Measurements from ENCODE around the gene LZTS2.

LZTS2 gene

DNA sequence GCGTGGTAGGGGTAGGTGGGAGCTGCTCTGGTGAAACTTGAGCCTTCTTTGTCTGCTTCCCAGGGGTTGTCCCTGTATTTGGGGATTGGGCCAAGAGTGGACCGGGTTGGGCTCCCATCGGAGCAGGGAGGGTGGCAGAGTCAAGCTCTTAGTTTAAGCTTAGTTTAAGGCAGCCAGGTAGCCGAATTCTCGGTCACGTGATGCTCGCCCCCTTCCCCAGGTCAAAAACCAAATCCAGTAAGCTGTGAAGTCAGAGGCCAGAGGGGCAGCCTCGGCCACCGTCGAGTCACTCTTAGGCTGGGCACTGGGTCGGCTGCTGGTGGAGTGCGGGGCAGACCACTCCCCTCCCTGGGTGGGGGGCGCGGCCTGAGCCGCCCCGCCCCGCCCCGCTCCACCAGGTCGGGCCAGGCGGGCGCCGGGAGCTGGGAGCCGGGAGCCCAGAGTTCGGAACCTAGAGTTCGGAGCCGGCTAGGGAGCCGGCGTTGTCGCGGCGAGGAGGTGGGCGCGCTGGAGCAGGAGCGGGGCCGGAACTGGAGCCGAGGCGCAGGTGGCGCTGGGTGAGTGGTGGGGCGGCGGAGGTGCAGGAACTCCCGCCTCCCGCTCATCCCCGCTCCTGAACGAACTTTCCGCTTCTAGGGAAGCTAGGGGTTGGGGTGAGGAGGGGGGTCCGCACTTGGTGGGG, 2.8 kb upstream of the LZTS2 start (continued):
- TF ChIP-seq, protein P1, sequence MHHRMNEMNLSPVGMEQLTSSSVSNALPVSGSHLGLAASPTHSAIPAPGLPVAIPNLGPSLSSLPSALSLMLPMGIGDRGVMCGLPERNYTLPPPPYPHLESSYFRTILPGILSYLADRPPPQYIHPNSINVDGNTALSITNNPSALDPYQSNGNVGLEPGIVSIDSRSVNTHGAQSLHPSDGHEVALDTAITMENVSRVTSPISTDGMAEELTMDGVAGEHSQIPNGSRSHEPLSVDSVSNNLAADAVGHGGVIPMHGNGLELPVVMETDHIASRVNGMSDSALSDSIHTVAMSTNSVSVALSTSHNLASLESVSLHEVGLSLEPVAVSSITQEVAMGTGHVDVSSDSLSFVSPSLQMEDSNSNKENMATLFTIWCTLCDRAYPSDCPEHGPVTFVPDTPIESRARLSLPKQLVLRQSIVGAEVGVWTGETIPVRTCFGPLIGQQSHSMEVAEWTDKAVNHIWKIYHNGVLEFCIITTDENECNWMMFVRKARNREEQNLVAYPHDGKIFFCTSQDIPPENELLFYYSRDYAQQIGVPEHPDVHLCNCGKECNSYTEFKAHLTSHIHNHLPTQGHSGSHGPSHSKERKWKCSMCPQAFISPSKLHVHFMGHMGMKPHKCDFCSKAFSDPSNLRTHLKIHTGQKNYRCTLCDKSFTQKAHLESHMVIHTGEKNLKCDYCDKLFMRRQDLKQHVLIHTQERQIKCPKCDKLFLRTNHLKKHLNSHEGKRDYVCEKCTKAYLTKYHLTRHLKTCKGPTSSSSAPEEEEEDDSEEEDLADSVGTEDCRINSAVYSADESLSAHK (tag by site-specific recombination; IDR thresholded peaks at IDR 0.05), result no peak
- TF ChIP-seq ZNF394 (tag by site-specific recombination; IDR thresholded peaks at IDR 0.05; ENCODE audit: borderline replicate concordance) (no peak), EGR2 (tag by site-specific recombination; IDR thresholded peaks at IDR 0.05; ENCODE audit: low read depth) (no peak), ZNF341 (tag by site-specific recombination; IDR thresholded peaks at IDR 0.05; ENCODE audit: low read depth) (no peak), SP3 (tag by site-specific recombination; IDR thresholded peaks at IDR 0.05) (peak; percentile 66; the same call in 1 of the 2 replicates), ZNF670 (tag by site-specific recombination; IDR thresholded peaks at IDR 0.05; ENCODE audit: low read depth) (no peak), ZSCAN4 (tag by site-specific recombination; IDR thresholded peaks at IDR 0.05) (no peak), ZNF830 (tag by site-specific recombination; IDR thresholded peaks at IDR 0.05; ENCODE audit: low read depth) (no peak), ZFP3 (tag by site-specific recombination; IDR thresholded peaks at IDR 0.05; ENCODE audit: low read depth) (no peak), ZNF133 (tag by site-specific recombination; IDR thresholded peaks at IDR 0.05) (no peak), ZNF416 (tag by site-specific recombination; IDR thresholded peaks at IDR 0.05) (no peak), ZNF792 (tag by site-specific recombination; IDR thresholded peaks at IDR 0.05) (no peak), ZNF132 (tag by site-specific recombination; IDR thresholded peaks at IDR 0.05; ENCODE audit: borderline replicate concordance) (no peak), ZNF10 (tag by site-specific recombination; IDR thresholded peaks at IDR 0.05) (no peak), ZNF596 (tag by site-specific recombination; IDR thresholded peaks at IDR 0.05) (no peak), ZNF658 (tag by site-specific recombination; IDR thresholded peaks at IDR 0.05) (no peak), ZNF629 (tag by site-specific recombination; IDR thresholded peaks at IDR 0.05) (no peak), ZNF548 (tag by site-specific recombination; IDR thresholded peaks at IDR 0.05) (no peak), MEIS1 (CRISPR knock-in tag; IDR thresholded peaks at IDR 0.05; ENCODE audit: borderline replicate concordance) (no peak), ZBTB7A (tag by site-specific recombination; IDR thresholded peaks at IDR 0.05; ENCODE audit: low read depth) (peak; percentile 36; the same call in 1 of the 2 replicates), ZNF391 (tag by site-specific recombination; IDR thresholded peaks at IDR 0.05; ENCODE audit: borderline replicate concordance, low read depth) (no peak), ZNF621 (tag by site-specific recombination; IDR thresholded peaks at IDR 0.05) (no peak), ZNF274 (IDR thresholded peaks at IDR 0.05; ENCODE audit: low read length) (no peak), ZNF274 (tag by site-specific recombination; IDR thresholded peaks at IDR 0.05; ENCODE audit: borderline replicate concordance) (no peak), ZNF350 (tag by site-specific recombination; IDR thresholded peaks at IDR 0.05) (no peak), BCL6B (tag by site-specific recombination; IDR thresholded peaks at IDR 0.05) (no peak)
- TF ChIP-seq, protein P2, sequence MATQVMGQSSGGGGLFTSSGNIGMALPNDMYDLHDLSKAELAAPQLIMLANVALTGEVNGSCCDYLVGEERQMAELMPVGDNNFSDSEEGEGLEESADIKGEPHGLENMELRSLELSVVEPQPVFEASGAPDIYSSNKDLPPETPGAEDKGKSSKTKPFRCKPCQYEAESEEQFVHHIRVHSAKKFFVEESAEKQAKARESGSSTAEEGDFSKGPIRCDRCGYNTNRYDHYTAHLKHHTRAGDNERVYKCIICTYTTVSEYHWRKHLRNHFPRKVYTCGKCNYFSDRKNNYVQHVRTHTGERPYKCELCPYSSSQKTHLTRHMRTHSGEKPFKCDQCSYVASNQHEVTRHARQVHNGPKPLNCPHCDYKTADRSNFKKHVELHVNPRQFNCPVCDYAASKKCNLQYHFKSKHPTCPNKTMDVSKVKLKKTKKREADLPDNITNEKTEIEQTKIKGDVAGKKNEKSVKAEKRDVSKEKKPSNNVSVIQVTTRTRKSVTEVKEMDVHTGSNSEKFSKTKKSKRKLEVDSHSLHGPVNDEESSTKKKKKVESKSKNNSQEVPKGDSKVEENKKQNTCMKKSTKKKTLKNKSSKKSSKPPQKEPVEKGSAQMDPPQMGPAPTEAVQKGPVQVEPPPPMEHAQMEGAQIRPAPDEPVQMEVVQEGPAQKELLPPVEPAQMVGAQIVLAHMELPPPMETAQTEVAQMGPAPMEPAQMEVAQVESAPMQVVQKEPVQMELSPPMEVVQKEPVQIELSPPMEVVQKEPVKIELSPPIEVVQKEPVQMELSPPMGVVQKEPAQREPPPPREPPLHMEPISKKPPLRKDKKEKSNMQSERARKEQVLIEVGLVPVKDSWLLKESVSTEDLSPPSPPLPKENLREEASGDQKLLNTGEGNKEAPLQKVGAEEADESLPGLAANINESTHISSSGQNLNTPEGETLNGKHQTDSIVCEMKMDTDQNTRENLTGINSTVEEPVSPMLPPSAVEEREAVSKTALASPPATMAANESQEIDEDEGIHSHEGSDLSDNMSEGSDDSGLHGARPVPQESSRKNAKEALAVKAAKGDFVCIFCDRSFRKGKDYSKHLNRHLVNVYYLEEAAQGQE (tag by site-specific recombination; IDR thresholded peaks at IDR 0.05), result no peak
- TF ChIP-seq, protein P3, sequence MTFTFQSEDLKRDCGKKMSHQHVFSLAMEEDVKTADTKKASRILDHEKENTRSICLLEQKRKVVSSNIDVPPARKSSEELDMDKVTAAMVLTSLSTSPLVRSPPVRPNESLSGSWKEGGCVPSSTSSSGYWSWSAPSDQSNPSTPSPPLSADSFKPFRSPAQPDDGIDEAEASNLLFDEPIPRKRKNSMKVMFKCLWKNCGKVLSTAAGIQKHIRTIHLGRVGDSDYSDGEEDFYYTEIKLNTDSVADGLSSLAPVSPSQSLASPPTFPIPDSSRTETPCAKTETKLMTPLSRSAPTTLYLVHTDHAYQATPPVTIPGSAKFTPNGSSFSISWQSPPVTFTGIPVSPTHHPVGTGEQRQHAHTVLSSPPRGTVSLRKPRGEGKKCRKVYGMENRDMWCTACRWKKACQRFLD (tag by site-specific recombination; IDR thresholded peaks at IDR 0.05), result no peak
- TF ChIP-seq, protein P4, sequence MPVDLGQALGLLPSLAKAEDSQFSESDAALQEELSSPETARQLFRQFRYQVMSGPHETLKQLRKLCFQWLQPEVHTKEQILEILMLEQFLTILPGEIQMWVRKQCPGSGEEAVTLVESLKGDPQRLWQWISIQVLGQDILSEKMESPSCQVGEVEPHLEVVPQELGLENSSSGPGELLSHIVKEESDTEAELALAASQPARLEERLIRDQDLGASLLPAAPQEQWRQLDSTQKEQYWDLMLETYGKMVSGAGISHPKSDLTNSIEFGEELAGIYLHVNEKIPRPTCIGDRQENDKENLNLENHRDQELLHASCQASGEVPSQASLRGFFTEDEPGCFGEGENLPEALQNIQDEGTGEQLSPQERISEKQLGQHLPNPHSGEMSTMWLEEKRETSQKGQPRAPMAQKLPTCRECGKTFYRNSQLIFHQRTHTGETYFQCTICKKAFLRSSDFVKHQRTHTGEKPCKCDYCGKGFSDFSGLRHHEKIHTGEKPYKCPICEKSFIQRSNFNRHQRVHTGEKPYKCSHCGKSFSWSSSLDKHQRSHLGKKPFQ (tag by site-specific recombination; IDR thresholded peaks at IDR 0.05), result no peak
